Aorta (tissue), 5 donors: ENCODE measurements around the gene ZBTB47. TPM values are rescaled to one million over a fixed set of nuclear protein-coding genes. Genes with fewer than 3 reads are reported as not detected.

ENCODE experiments used
- ATAC-seq: fragments of 200-7000 bp; cut with Tn5 transposase; one replicate; pipeline ENCODE4 v1.9.1; 2022; ENCODE audit warnings: moderate library complexity; ENCODE audit not compliant: low FRiP score
- DNase-seq, 2 donors: peaks; one replicate each; pipeline ENCODE4 v3.0.0-alpha.2; 2020
- H3K27ac ChIP-seq, 2 donors: one replicate each; pipeline ENCODE4 v1.5.1; 2013; ENCODE audit warnings: low read length in 2 of 2, mild to moderate bottlenecking in 2 of 2, moderate library complexity in 2 of 2, control low read depth in 1 of 2, inconsistent platforms in 1 of 2, low read depth in 1 of 2
- H3K27me3 ChIP-seq, 2 donors: one replicate each; pipeline ENCODE4 v1.6.1; 2013; ENCODE audit warnings: control low read depth in 1 of 2, low read length in 1 of 2, mild to moderate bottlenecking in 1 of 2, moderate library complexity in 1 of 2; ENCODE audit not compliant: insufficient read depth in 2 of 2, control insufficient read depth in 1 of 2
- H3K36me3 ChIP-seq, 2 donors: one replicate each; pipeline ENCODE4 v1.6.1; 2013; ENCODE audit warnings: control low read depth in 1 of 2, low read length in 1 of 2, mild to moderate bottlenecking in 1 of 2; ENCODE audit not compliant: insufficient read depth in 2 of 2, control insufficient read depth in 1 of 2
- H3K4me1 ChIP-seq, 2 donors: one replicate each; pipeline ENCODE4 v1.6.1; 2013; ENCODE audit warnings: low read length in 2 of 2, control low read depth in 1 of 2, mild to moderate bottlenecking in 1 of 2, moderate library complexity in 1 of 2; ENCODE audit not compliant: insufficient read depth in 2 of 2, control insufficient read depth in 1 of 2
- H3K4me3 ChIP-seq, 2 donors: one replicate each; pipeline ENCODE4 v1.5.1; 2013; ENCODE audit warnings: low read length in 2 of 2, control low read depth in 1 of 2, mild to moderate bottlenecking in 1 of 2
- H3K9me3 ChIP-seq: one replicate; pipeline ENCODE4 v1.6.1; 2013; ENCODE audit warnings: mild to moderate bottlenecking, low read length; ENCODE audit not compliant: control insufficient read depth
- WGBS, 2 donors: extraction: QIAGEN DNeasy Blood & Tissue Kit; methylation state at CpG; one replicate each; pipeline ENCODE4 v1.1.7; 2013; 5-methylcytosine and 5-hydroxymethylcytosine counted together
- intact Hi-C, 2 donors: fragments of 100-400 bp; cut with DNase I; formaldehyde crosslinking; loops; one replicate each; pipeline versions ENCODE4 v1.14.2 to v1.15.0; 2022
- polyA plus RNA-seq, 2 donors: library from polyadenylated mRNA; stranded (reverse); fragments of 200-250 nt; gene quantifications; one replicate each; pipeline ENCODE4 v1.2.3, GENCODE V29; 2013
- total RNA-seq, 2 donors: library from RNA; stranded (reverse); fragmentation: NEBNext Ultra II Directional; extraction: Animal tissue kit (Norgen Biotek cat#: 25700); gene quantifications; one replicate each; pipeline ENCODE4 v1.2.1, GENCODE V29; 2021
- donor health status: healthy with polysubstance abuse.
- donor health status: Bipolar disorder and iron deficiency.
- donor health status: DM: no; HTN: no; CAD: no.
- donor health status: DM: no; HTN: no; CAD: no.
- donor health status: DM: yes; HTN: yes; CAD: no.

The ZBTB47 gene
- total and polyA plus RNA-seq, 4 donors: 42.3 to 82.0 (median 74.8) TPM

GRCh38 chr3:42697289-42698051 is 44.0 kb downstream of the ZBTB47 start:
- intact Hi-C loops: no loop called here
- Histone ChIP-seq H3K9me3 (no peaks in the 10 kb centered on the region), H3K27me3 (no peaks in the 10 kb centered on the region), H3K27ac (no peak overlapping the region), H3K4me3 (no peak overlapping the region), H3K4me1 (no peaks in the 10 kb centered on the region), H3K36me3 (no peaks in the 10 kb centered on the region)
- ATAC-seq: no peak
- DNase-seq: peak; percentile 32 to 64
- WGBS, 2 donors: 88 to 92% methylated on average over 18 of the region's 18 CpGs

- Histone ChIP-seq H3K27ac (no peak overlapping the region), H3K4me3 (no peak overlapping the region)
- DNase-seq: no peak
Observed at GRCh38 chr3:42698216-42698910, 44.9 kb downstream of the ZBTB47 start.

GRCh38 chr3:42698911-42699230 is 45.4 kb downstream of the ZBTB47 start:
- Histone ChIP-seq H3K27ac (no peak overlapping the region), H3K36me3 (no peaks in the 10 kb centered on the region), H3K4me1 (no peaks in the 10 kb centered on the region), H3K9me3 (no peaks in the 10 kb centered on the region), H3K4me3 (no peak overlapping the region), H3K27me3 (no peaks in the 10 kb centered on the region)
- WGBS, 2 donors: 84 to 86% methylated on average over 9 of the region's 9 CpGs
- DNase-seq: peak in 1 of 2 donors; percentile 35
- intact Hi-C loops: no loop called here
- no peak for ATAC-seq

More at GRCh38 chr3:42698216-42698910, 44.9 kb downstream of the ZBTB47 start:
- Histone ChIP-seq H3K27me3 (no peaks in the 10 kb centered on the region), H3K4me1 (no peaks in the 10 kb centered on the region), H3K9me3 (no peaks in the 10 kb centered on the region), H3K36me3 (no peaks in the 10 kb centered on the region)
- intact Hi-C loops: no loop called here
- WGBS, 2 donors: 97 to 98% methylated on average over 7 of the region's 7 CpGs
- no peak for ATAC-seq

GRCh38 chr3:42699511-42699971 is 46.0 kb downstream of the ZBTB47 start:
- intact Hi-C loops: no loop called here
- Histone ChIP-seq H3K4me3 (no peak overlapping the region), H3K9me3 (no peaks in the 10 kb centered on the region), H3K4me1 (no peaks in the 10 kb centered on the region), H3K27ac (no peak overlapping the region), H3K27me3 (no peaks in the 10 kb centered on the region), H3K36me3 (no peaks in the 10 kb centered on the region)
- DNase-seq: peak in 1 of 2 donors; percentile 22
- no peak for ATAC-seq
- 88 to 92% methylated on average over 10 of the region's 10 CpGs for WGBS, 2 donors

GRCh38 chr3:42700366-42701288 is 47.1 kb downstream of the ZBTB47 start:
- DNase-seq (peak in 1 of 2 donors; percentile 32), ATAC-seq (no peak)
- Histone ChIP-seq H3K4me1 (no peaks in the 10 kb centered on the region), H3K9me3 (no peaks in the 10 kb centered on the region), H3K27ac (no peak overlapping the region), H3K36me3 (no peaks in the 10 kb centered on the region), H3K27me3 (no peaks in the 10 kb centered on the region), H3K4me3 (no peak overlapping the region)
- WGBS, 2 donors: 85 to 88% methylated on average over 15 of the region's 15 CpGs
- intact Hi-C loops: no loop called here

- H3K4me1 ChIP-seq: no peaks in the 10 kb centered on the region
- H3K27me3 ChIP-seq: no peaks in the 10 kb centered on the region
- no peaks in the 10 kb centered on the region for H3K9me3 ChIP-seq
- H3K27ac ChIP-seq: no peak overlapping the region
- WGBS, 2 donors: 36 to 38% methylated on average over 15 of the region's 15 CpGs
- intact Hi-C loops: no loop called here
- ATAC-seq (peak; percentile 66), DNase-seq (peak; percentile 78 to 87)
- no peaks in the 10 kb centered on the region for H3K36me3 ChIP-seq
- H3K4me3 ChIP-seq: no peak overlapping the region
Observed at GRCh38 chr3:42701371-42702065, 48.0 kb downstream of the ZBTB47 start.

- no peak within 1 kb of the TSS for H3K27ac ChIP-seq
- WGBS, 2 donors: 80 to 84% methylated on average over 16 to 21 of the region's 21 CpGs
- H3K4me3 ChIP-seq: no peak within 1 kb of the TSS
- no peaks in the 10 kb centered on the region for H3K27me3 ChIP-seq
- no peaks in the 10 kb centered on the region for H3K36me3 ChIP-seq
- H3K4me1 ChIP-seq: no peaks in the 10 kb centered on the region
- intact Hi-C loops: no loop called here
- ATAC-seq (no peak), DNase-seq (peak; percentile 29 to 72)
- no peaks in the 10 kb centered on the region for H3K9me3 ChIP-seq
Observed at GRCh38 chr3:42702066-42702951, 48.8 kb downstream of the ZBTB47 start, which contains the start of gene HHATL. Gene HHATL (minus strand): TSS chr3:42702798. CDS start chr3:42700826, 1,972 bp downstream.
